A549 (cell line): ENCODE results near the gene ERMAP.

Experiments
- EP300 ChIP-seq, 2 experiments: fragments of >200 bp; sonication (Bioruptor Twin); formaldehyde crosslinking; IDR thresholded peaks; 2 replicates in 1 of 2; 3 replicates in 1 of 2; pipeline ENCODE4 v1.6.1; 2016 to 2017
- HOXB5 ChIP-seq: fragments of 250-450 bp; sonication (Bioruptor Pico); IDR thresholded peaks from 2 replicates; pipeline ENCODE4 v1.5.0; 2020; ENCODE audit warnings: mild to moderate bottlenecking, moderate library complexity
- JUN ChIP-seq, 2 experiments: fragments of >200 bp; sonication (Bioruptor Twin); formaldehyde crosslinking; IDR thresholded peaks; 2 replicates in 1 of 2; 3 replicates in 1 of 2; pipeline ENCODE4 v1.6.1; 2016 to 2017
- REST ChIP-seq: fragments of 200-600 bp; sonication (generic); IDR thresholded peaks from 2 replicates; pipeline ENCODE4 v1.6.1; 2016; ENCODE audit warnings: antibody characterized with exemption, mild to moderate bottlenecking, moderate library complexity
- RFX5 ChIP-seq: fragments of 450-650 bp; IDR thresholded peaks from 2 replicates; pipeline ENCODE4 v1.7.1; 2014; ENCODE audit warnings: antibody characterized with exemption, mild to moderate bottlenecking, moderate library complexity
- TF ChIP-seq, protein P1 (sequence below): fragments of >200 bp; sonication (Bioruptor Twin); formaldehyde crosslinking; IDR thresholded peaks from 3 replicates; pipeline ENCODE4 v1.5.1; 2016
- TF ChIP-seq, protein P2 (sequence below): IDR thresholded peaks from 2 replicates; pipeline ENCODE4 v1.6.1; 2012

- TF ChIP-seq HOXB5 (CRISPR knock-in tag): no peak
- TF ChIP-seq, protein P1, sequence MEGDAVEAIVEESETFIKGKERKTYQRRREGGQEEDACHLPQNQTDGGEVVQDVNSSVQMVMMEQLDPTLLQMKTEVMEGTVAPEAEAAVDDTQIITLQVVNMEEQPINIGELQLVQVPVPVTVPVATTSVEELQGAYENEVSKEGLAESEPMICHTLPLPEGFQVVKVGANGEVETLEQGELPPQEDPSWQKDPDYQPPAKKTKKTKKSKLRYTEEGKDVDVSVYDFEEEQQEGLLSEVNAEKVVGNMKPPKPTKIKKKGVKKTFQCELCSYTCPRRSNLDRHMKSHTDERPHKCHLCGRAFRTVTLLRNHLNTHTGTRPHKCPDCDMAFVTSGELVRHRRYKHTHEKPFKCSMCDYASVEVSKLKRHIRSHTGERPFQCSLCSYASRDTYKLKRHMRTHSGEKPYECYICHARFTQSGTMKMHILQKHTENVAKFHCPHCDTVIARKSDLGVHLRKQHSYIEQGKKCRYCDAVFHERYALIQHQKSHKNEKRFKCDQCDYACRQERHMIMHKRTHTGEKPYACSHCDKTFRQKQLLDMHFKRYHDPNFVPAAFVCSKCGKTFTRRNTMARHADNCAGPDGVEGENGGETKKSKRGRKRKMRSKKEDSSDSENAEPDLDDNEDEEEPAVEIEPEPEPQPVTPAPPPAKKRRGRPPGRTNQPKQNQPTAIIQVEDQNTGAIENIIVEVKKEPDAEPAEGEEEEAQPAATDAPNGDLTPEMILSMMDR: no peak
- no peak for TF ChIP-seq JUN (IDR thresholded peaks at IDR 0.05)
- no peak for TF ChIP-seq REST
- no peak for TF ChIP-seq RFX5
- TF ChIP-seq EP300 (IDR thresholded peaks at IDR 0.05): no peak
- TF ChIP-seq, protein P2, sequence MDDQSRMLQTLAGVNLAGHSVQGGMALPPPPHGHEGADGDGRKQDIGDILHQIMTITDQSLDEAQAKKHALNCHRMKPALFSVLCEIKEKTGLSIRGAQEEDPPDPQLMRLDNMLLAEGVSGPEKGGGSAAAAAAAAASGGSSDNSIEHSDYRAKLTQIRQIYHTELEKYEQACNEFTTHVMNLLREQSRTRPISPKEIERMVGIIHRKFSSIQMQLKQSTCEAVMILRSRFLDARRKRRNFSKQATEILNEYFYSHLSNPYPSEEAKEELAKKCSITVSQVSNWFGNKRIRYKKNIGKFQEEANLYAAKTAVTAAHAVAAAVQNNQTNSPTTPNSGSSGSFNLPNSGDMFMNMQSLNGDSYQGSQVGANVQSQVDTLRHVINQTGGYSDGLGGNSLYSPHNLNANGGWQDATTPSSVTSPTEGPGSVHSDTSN: no peak
Observed at GRCh38 chr1:42888013-42888633, 71.2 kb downstream of the ERMAP start.
